Measurements from ENCODE around the gene INPP5A.
"Not testable (repeated sequence)": the region's sequence is repeated elsewhere in the genome, so short reads cannot be mapped to it uniquely, and the experiment has no call there.

INPP5A gene

DNA sequence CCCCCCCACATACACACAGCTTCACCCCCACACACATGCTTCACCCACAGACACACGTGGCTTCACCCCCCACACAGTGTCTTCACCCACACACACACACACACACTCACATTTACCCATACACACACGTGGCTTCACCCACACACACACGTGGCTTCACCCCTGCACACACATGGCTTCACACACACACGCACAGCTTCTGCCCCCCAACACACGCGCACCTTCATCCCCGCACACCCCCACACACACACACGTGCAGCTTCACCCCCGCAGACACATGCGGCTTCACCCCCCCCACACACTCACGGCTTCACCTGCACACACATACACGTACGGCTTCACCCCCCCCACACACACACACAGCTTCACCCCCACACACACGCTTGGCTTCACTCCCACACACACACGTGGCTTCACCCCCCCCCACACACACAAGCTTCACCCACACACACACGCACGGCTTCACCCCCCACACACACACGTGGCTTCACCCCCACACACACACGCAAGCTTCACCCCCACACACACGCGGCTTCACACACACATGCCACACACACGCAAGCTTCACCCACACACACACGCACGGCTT is 165.9 kb downstream of the INPP5A start:
- ATAC-seq: no peak
- TF ChIP-seq CSRNP3 (CRISPR knock-in tag; IDR thresholded peaks at IDR 0.05): no peak
- no peak for TF ChIP-seq GLIS3 (CRISPR knock-in tag; IDR thresholded peaks at IDR 0.05)
- TF ChIP-seq RARB (CRISPR knock-in tag; IDR thresholded peaks at IDR 0.05): no peak
- TF ChIP-seq SNAI2 (CRISPR knock-in tag; IDR thresholded peaks at IDR 0.05): no peak
- TF ChIP-seq, protein P1, sequence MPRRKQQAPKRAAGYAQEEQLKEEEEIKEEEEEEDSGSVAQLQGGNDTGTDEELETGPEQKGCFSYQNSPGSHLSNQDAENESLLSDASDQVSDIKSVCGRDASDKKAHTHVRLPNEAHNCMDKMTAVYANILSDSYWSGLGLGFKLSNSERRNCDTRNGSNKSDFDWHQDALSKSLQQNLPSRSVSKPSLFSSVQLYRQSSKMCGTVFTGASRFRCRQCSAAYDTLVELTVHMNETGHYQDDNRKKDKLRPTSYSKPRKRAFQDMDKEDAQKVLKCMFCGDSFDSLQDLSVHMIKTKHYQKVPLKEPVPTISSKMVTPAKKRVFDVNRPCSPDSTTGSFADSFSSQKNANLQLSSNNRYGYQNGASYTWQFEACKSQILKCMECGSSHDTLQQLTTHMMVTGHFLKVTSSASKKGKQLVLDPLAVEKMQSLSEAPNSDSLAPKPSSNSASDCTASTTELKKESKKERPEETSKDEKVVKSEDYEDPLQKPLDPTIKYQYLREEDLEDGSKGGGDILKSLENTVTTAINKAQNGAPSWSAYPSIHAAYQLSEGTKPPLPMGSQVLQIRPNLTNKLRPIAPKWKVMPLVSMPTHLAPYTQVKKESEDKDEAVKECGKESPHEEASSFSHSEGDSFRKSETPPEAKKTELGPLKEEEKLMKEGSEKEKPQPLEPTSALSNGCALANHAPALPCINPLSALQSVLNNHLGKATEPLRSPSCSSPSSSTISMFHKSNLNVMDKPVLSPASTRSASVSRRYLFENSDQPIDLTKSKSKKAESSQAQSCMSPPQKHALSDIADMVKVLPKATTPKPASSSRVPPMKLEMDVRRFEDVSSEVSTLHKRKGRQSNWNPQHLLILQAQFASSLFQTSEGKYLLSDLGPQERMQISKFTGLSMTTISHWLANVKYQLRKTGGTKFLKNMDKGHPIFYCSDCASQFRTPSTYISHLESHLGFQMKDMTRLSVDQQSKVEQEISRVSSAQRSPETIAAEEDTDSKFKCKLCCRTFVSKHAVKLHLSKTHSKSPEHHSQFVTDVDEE (CRISPR knock-in tag; IDR thresholded peaks at IDR 0.05): no peak
- TF ChIP-seq CSDC2 (CRISPR knock-in tag; IDR thresholded peaks at IDR 0.05): no peak
- no peak for TF ChIP-seq ZNF8 (CRISPR knock-in tag; IDR thresholded peaks at IDR 0.05)
- no peak for TF ChIP-seq ESRRG (CRISPR knock-in tag; IDR thresholded peaks at IDR 0.05)
- TF ChIP-seq ZNF565 (CRISPR knock-in tag; conservative IDR thresholded peaks at IDR 0.05; ENCODE audit: low read depth): no peak
- TF ChIP-seq ISL1 (CRISPR knock-in tag; IDR thresholded peaks at IDR 0.05): no peak
- no peak for TF ChIP-seq ZFP30 (CRISPR knock-in tag; IDR thresholded peaks at IDR 0.05)
- TF ChIP-seq BACH2 (CRISPR knock-in tag; IDR thresholded peaks at IDR 0.05; ENCODE audit: borderline replicate concordance): no peak
- TF ChIP-seq ZNF70 (CRISPR knock-in tag; IDR thresholded peaks at IDR 0.05): no peak
- TF ChIP-seq CREB5 (CRISPR knock-in tag; IDR thresholded peaks at IDR 0.05; ENCODE audit: low read depth): no peak
- no peak for TF ChIP-seq ARNTL (CRISPR knock-in tag; IDR thresholded peaks at IDR 0.05; ENCODE audit: borderline replicate concordance, low read depth)
- no peak for TF ChIP-seq ZC3H10 (CRISPR knock-in tag; IDR thresholded peaks at IDR 0.05)
- no peak for TF ChIP-seq ZFP3 (CRISPR knock-in tag; IDR thresholded peaks at IDR 0.05)
- TF ChIP-seq PPARA (CRISPR knock-in tag; IDR thresholded peaks at IDR 0.05; ENCODE audit: borderline replicate concordance): no peak
- TF ChIP-seq, protein P2, sequence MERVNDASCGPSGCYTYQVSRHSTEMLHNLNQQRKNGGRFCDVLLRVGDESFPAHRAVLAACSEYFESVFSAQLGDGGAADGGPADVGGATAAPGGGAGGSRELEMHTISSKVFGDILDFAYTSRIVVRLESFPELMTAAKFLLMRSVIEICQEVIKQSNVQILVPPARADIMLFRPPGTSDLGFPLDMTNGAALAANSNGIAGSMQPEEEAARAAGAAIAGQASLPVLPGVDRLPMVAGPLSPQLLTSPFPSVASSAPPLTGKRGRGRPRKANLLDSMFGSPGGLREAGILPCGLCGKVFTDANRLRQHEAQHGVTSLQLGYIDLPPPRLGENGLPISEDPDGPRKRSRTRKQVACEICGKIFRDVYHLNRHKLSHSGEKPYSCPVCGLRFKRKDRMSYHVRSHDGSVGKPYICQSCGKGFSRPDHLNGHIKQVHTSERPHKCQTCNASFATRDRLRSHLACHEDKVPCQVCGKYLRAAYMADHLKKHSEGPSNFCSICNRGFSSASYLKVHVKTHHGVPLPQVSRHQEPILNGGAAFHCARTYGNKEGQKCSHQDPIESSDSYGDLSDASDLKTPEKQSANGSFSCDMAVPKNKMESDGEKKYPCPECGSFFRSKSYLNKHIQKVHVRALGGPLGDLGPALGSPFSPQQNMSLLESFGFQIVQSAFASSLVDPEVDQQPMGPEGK (CRISPR knock-in tag; IDR thresholded peaks at IDR 0.05; ENCODE audit: borderline replicate concordance): no peak
- TF ChIP-seq OSR1 (CRISPR knock-in tag; IDR thresholded peaks at IDR 0.05): no peak

- TF ChIP-seq ZNF8 (CRISPR knock-in tag; IDR thresholded peaks at IDR 0.05): no peak
- TF ChIP-seq BACH2 (CRISPR knock-in tag; IDR thresholded peaks at IDR 0.05; ENCODE audit: borderline replicate concordance): no peak
- TF ChIP-seq ISL1 (CRISPR knock-in tag; IDR thresholded peaks at IDR 0.05): no peak
- no peak for TF ChIP-seq CSDC2 (CRISPR knock-in tag; IDR thresholded peaks at IDR 0.05)
- no peak for TF ChIP-seq CSRNP3 (CRISPR knock-in tag; IDR thresholded peaks at IDR 0.05)
- no peak for TF ChIP-seq ARNTL (CRISPR knock-in tag; IDR thresholded peaks at IDR 0.05; ENCODE audit: borderline replicate concordance, low read depth)
- TF ChIP-seq ZNF70 (CRISPR knock-in tag; IDR thresholded peaks at IDR 0.05): no peak
- TF ChIP-seq, protein P2 (CRISPR knock-in tag; IDR thresholded peaks at IDR 0.05; ENCODE audit: borderline replicate concordance): no peak
- no peak for TF ChIP-seq RARB (CRISPR knock-in tag; IDR thresholded peaks at IDR 0.05)
- TF ChIP-seq CREB5 (CRISPR knock-in tag; IDR thresholded peaks at IDR 0.05; ENCODE audit: low read depth): no peak
- TF ChIP-seq, protein P3, sequence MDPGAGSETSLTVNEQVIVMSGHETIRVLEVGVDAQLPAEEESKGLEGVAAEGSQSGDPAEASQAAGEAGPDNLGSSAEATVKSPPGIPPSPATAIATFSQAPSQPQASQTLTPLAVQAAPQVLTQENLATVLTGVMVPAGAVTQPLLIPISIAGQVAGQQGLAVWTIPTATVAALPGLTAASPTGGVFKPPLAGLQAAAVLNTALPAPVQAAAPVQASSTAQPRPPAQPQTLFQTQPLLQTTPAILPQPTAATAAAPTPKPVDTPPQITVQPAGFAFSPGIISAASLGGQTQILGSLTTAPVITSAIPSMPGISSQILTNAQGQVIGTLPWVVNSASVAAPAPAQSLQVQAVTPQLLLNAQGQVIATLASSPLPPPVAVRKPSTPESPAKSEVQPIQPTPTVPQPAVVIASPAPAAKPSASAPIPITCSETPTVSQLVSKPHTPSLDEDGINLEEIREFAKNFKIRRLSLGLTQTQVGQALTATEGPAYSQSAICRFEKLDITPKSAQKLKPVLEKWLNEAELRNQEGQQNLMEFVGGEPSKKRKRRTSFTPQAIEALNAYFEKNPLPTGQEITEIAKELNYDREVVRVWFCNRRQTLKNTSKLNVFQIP (CRISPR knock-in tag; IDR thresholded peaks at IDR 0.05; ENCODE audit: borderline replicate concordance, low read depth): no peak
- TF ChIP-seq SNAI2 (CRISPR knock-in tag; IDR thresholded peaks at IDR 0.05): no peak
- TF ChIP-seq ZFP30 (CRISPR knock-in tag; IDR thresholded peaks at IDR 0.05): no peak
- TF ChIP-seq GLIS3 (CRISPR knock-in tag; IDR thresholded peaks at IDR 0.05): no peak
- no peak for TF ChIP-seq TCF4 (CRISPR knock-in tag; IDR thresholded peaks at IDR 0.05; ENCODE audit: borderline replicate concordance)
- TF ChIP-seq ZNF565 (CRISPR knock-in tag; conservative IDR thresholded peaks at IDR 0.05; ENCODE audit: low read depth): no peak
- TF ChIP-seq ZC3H10 (CRISPR knock-in tag; IDR thresholded peaks at IDR 0.05): no peak
- TF ChIP-seq OSR1 (CRISPR knock-in tag; IDR thresholded peaks at IDR 0.05): no peak
- ATAC-seq: no peak
These were observed 166.6 kb downstream of the INPP5A start for GRCh38 chr10:132704008-132704814.

DNA sequence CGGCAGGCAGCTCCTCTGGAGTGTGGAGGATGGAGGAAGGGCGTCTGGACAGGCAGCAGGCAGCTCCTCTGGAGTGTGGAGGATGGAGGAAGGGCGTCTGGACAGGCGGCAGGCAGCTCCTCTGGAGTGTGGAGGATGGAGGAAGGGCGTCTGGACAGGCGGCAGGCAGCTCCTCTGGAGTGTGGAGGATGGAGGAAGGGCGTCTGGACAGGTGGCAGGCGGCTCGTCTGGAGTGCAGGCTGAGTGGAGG is 167.2 kb downstream of the INPP5A start:
- ATAC-seq: not testable (repeated sequence)

All from SK-N-SH treated with all-trans-retinoic acid at 6 μM for 48 hours (cell line).